SK-N-SH (cell line): ENCODE results near the gene GAS1. TPM values are rescaled to one million over a fixed set of nuclear protein-coding genes. Genes with fewer than 3 reads are reported as not detected.
A peak's percentile ranks its signal among the peaks of the same experiment; 100 is the strongest.

Experiments
- CTCF ChIA-PET: fragments of 300-600, 350-600 bp; formaldehyde crosslinking; extraction: SDS; loops from one replicate; lab custom pipeline; 2021; lab: Yijun Ruan, JAX
- POLR2A ChIA-PET: fragments of 350-600 bp; sonication (Branson Sonifier 250); formaldehyde crosslinking; extraction: SDS; loops from one replicate; lab custom pipeline; 2020; ENCODE audit warnings: antibody characterized with exemption, inconsistent platforms; lab: Yijun Ruan, JAX
- DNase-seq: peaks from one replicate; pipeline ENCODE4 v3.0.0; 2012
- H2AFZ ChIP-seq: fragments of 200-600 bp; sonication (generic); 2 replicates; pipeline ENCODE4 v1.8.1; 2016; ENCODE audit warnings: antibody characterized with exemption, mild to moderate bottlenecking, low read depth
- H3F3A ChIP-seq: fragments of 200-600 bp; sonication (generic); replicated peaks from 2 replicates; pipeline ENCODE3; 2016; ENCODE audit warnings: antibody characterized with exemption, mild to moderate bottlenecking; ENCODE audit not compliant: insufficient read depth
- H3K27ac ChIP-seq, 2 experiments: fragments of 200-500 bp in 1 of 2; fragments of 200-600 bp in 1 of 2; sonication (Bioruptor generic) in 1 of 2; sonication (generic), shearing (Covaris generic) in 1 of 2; 2 replicates each; pipeline versions ENCODE4 v1.5.1 to v1.6.1; 2014 to 2016; ENCODE audit warnings: low read depth in 2 of 2, inconsistent platforms in 1 of 2, low read length in 1 of 2, mild to moderate bottlenecking in 1 of 2, mixed read lengths in 1 of 2
- H3K27me3 ChIP-seq: fragments of 200-600 bp; sonication (generic), shearing (Covaris generic); 2 replicates; pipeline ENCODE4 v1.6.1; 2016; ENCODE audit warnings: mixed run types; ENCODE audit not compliant: insufficient read depth
- H3K36me3 ChIP-seq, 2 experiments: fragments of 200-500 bp in 1 of 2; fragments of 200-600 bp in 1 of 2; sonication (Bioruptor generic) in 1 of 2; sonication (generic) in 1 of 2; replicated peaks in 1 of 2; 2 replicates each; pipeline versions ENCODE3 to v1.5.1; 2014 to 2016; ENCODE audit warnings: low read length in 1 of 2, mild to moderate bottlenecking in 1 of 2; ENCODE audit not compliant: insufficient read depth in 2 of 2, control insufficient read depth in 1 of 2
- H3K4me1 ChIP-seq, 2 experiments: fragments of 200-500 bp in 1 of 2; fragments of 200-600 bp in 1 of 2; sonication (Bioruptor generic) in 1 of 2; sonication (generic), shearing (Covaris generic) in 1 of 2; 2 replicates each; pipeline versions ENCODE4 v1.5.1 to v1.6.1; 2014 to 2016; ENCODE audit warnings: low read depth in 1 of 2, low read length in 1 of 2, mixed run types in 1 of 2; ENCODE audit not compliant: insufficient read depth in 2 of 2, control insufficient read depth in 1 of 2
- H3K4me2 ChIP-seq: fragments of 200-600 bp; sonication (generic), shearing (Covaris generic); 2 replicates; pipeline ENCODE4 v1.6.1; 2017; ENCODE audit warnings: mixed run types
- H3K4me3 ChIP-seq, 2 experiments: fragments of 200-500 bp in 1 of 2; fragments of 200-600 bp in 1 of 2; sonication (Bioruptor generic) in 1 of 2; sonication (generic), shearing (Covaris generic) in 1 of 2; 2 replicates each; pipeline versions ENCODE4 v1.5.1 to v1.8.1; 2014 to 2016; ENCODE audit warnings: low read depth in 2 of 2, inconsistent platforms in 1 of 2, low read length in 1 of 2, mild to moderate bottlenecking in 1 of 2, mixed read lengths in 1 of 2, moderate library complexity in 1 of 2
- H3K79me2 ChIP-seq: fragments of 200-600 bp; sonication (generic); 2 replicates; pipeline ENCODE4 v1.8.1; 2017; ENCODE audit warnings: mild to moderate bottlenecking; ENCODE audit not compliant: insufficient read depth
- H3K9ac ChIP-seq: fragments of 200-600 bp; sonication (generic); 2 replicates; pipeline ENCODE4 v1.6.1; 2017; ENCODE audit warnings: mixed run types
- H3K9me2 ChIP-seq: fragments of 200-600 bp; sonication (generic); 2 replicates; pipeline ENCODE4 v1.6.1; 2017; ENCODE audit warnings: mixed run types
- H3K9me3 ChIP-seq: fragments of 200-600 bp; sonication (generic); 2 replicates; pipeline ENCODE4 v1.6.1; 2017; ENCODE audit warnings: mixed run types, mild to moderate bottlenecking, moderate library complexity
- H4K20me1 ChIP-seq: fragments of 200-600 bp; sonication (generic); 2 replicates; pipeline ENCODE4 v1.6.1; 2017; ENCODE audit warnings: mild to moderate bottlenecking, mixed run types; ENCODE audit not compliant: insufficient read depth
- ELF1 ChIP-seq: IDR thresholded peaks from 2 replicates; pipeline ENCODE4 v1.4.0; 2012
- EZH2phosphoT487 ChIP-seq: fragments of 200-600 bp; sonication (generic); IDR thresholded peaks from 2 replicates; pipeline ENCODE4 v1.6.1; 2017; ENCODE audit warnings: low read depth, mixed run types, mild to moderate bottlenecking, antibody characterized with exemption, moderate library complexity, borderline replicate concordance
- FOXJ3 ChIP-seq: sonication (generic); formaldehyde crosslinking; IDR thresholded peaks from 2 replicates; pipeline ENCODE4 v1.5.1; 2020; ENCODE audit warnings: mild to moderate bottlenecking, missing genetic modification reagents
- GATA2 ChIP-seq: sonication (generic); formaldehyde crosslinking; IDR thresholded peaks from 2 replicates; pipeline ENCODE4 v1.5.0; 2020; ENCODE audit warnings: mild to moderate bottlenecking, missing genetic modification reagents
- JUND ChIP-seq: IDR thresholded peaks from 2 replicates; pipeline ENCODE4 v1.4.0; 2012
- MXI1 ChIP-seq: IDR thresholded peaks from 2 replicates; pipeline ENCODE4 v1.6.1; 2012; ENCODE audit warnings: mild to moderate bottlenecking, low read depth, low read length, improper control_type of control experiment
- NRF1 ChIP-seq: IDR thresholded peaks from 2 replicates; pipeline ENCODE4 v1.6.1; 2012; ENCODE audit warnings: low read depth, mild to moderate bottlenecking, low read length
- RCOR1 ChIP-seq: fragments of 150-350 bp; IDR thresholded peaks from 2 replicates; pipeline ENCODE4 v1.6.1; 2017; ENCODE audit warnings: antibody characterized with exemption, low read length
- RFX5 ChIP-seq: IDR thresholded peaks from 2 replicates; pipeline ENCODE4 v1.6.1; 2012; ENCODE audit warnings: mild to moderate bottlenecking, improper control_type of control experiment, low read length
- RXRA ChIP-seq: IDR thresholded peaks from 2 replicates; pipeline ENCODE4 v1.4.0; 2012; ENCODE audit warnings: low read depth, mild to moderate bottlenecking, borderline replicate concordance
- SIN3A ChIP-seq: IDR thresholded peaks from 2 replicates; pipeline ENCODE4 v1.6.1; 2012; ENCODE audit warnings: low read depth, mild to moderate bottlenecking, low read length, moderate library complexity, borderline replicate concordance
- SMC3 ChIP-seq: IDR thresholded peaks from 2 replicates; pipeline ENCODE4 v1.6.1; 2012; ENCODE audit warnings: low read depth, low read length, improper control_type of control experiment
- TEAD4 ChIP-seq: IDR thresholded peaks from 2 replicates; pipeline ENCODE4 v1.4.0; 2012; ENCODE audit warnings: mild to moderate bottlenecking, borderline replicate concordance; ENCODE audit not compliant: insufficient read depth
- YY1 ChIP-seq: IDR thresholded peaks from 2 replicates; pipeline ENCODE4 v1.4.0; 2012; ENCODE audit warnings: low read depth, mild to moderate bottlenecking
- WGBS: methylation state at CpG from one replicate; pipeline ENCODE4 v1.1.6; 2017; ENCODE audit warnings: low lambda C conversion rate; 5-methylcytosine and 5-hydroxymethylcytosine counted together
- polyA plus RNA-seq, 3 experiments: library from polyadenylated mRNA; depleted of rRNA; stranded (reverse); fragments of >200 nt; gene quantifications; 2 replicates each; pipeline ENCODE4 v1.2.3, GENCODE V29; 2012
- TF ChIP-seq, protein P1 (sequence below): fragments of 150-350 bp; IDR thresholded peaks from 2 replicates; pipeline ENCODE4 v1.6.1; 2016; ENCODE audit warnings: mild to moderate bottlenecking, low read depth, low read length
- TF ChIP-seq, protein P2 (sequence below): IDR thresholded peaks from 2 replicates; pipeline ENCODE4 v1.6.1; 2012; ENCODE audit warnings: mild to moderate bottlenecking, low read depth, low read length, moderate library complexity
- TF ChIP-seq, protein P3 (sequence below): IDR thresholded peaks from 2 replicates; pipeline ENCODE4 v1.4.0; 2012; ENCODE audit warnings: low read depth
- TF ChIP-seq, protein P4 (sequence below): IDR thresholded peaks from 2 replicates; pipeline ENCODE4; 2012
- TF ChIP-seq, protein P5 (sequence below): IDR thresholded peaks from 2 replicates; pipeline ENCODE4 v1.4.0; 2012; ENCODE audit warnings: low read depth, borderline replicate concordance

Gene GAS1
- polyA plus RNA-seq, 1 of the 3 experiments (the other 2 are of a cell fraction): 37.8 TPM

DNA sequence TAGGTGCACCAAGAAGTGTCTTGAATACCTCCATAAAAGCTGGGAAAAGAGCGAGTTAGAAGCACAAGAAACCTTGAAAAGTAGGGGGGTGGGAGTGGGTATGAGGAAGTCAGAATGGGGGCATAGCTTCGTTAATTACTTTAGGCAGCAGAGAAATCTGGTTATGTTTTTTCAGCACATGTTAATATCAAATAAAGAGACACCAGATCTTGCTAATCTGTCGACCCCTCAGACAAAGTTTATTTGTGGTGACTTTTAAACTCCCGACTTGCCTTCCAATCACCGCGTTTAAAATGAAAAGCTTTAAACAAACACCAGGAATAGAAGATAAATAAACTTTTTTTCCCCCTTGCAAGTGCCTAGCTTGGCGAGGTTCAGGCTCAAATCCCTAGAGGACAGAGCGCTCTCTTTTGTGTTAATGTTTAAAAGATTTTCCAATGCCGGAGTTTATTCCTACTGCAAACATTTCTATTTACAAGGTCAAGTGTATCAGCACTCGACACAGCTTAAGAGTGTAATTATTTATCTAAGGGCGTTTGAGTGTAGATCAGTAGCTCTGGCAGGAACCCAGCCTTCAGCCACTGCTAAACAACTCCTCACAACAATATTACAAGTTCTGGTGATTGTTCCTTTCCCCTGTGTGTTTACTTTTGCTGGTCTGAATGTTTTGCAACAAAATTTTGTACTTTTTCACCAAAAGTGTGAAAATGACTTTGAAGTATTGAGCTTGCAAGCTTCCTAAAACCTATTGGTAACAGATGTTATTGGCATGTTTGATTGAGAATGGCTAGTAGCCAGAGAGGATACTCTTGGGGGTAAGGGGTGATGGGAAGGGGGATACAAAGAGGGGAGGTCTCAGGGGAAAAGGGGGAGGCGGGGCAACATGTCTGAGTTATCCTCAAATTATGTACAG is 3.8 kb downstream of the GAS1 start (continued):
- TF ChIP-seq RXRA: no peak
- TF ChIP-seq ELF1: no peak
- TF ChIP-seq, protein P1, sequence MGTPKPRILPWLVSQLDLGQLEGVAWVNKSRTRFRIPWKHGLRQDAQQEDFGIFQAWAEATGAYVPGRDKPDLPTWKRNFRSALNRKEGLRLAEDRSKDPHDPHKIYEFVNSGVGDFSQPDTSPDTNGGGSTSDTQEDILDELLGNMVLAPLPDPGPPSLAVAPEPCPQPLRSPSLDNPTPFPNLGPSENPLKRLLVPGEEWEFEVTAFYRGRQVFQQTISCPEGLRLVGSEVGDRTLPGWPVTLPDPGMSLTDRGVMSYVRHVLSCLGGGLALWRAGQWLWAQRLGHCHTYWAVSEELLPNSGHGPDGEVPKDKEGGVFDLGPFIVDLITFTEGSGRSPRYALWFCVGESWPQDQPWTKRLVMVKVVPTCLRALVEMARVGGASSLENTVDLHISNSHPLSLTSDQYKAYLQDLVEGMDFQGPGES: no peak
- TF ChIP-seq, protein P2, sequence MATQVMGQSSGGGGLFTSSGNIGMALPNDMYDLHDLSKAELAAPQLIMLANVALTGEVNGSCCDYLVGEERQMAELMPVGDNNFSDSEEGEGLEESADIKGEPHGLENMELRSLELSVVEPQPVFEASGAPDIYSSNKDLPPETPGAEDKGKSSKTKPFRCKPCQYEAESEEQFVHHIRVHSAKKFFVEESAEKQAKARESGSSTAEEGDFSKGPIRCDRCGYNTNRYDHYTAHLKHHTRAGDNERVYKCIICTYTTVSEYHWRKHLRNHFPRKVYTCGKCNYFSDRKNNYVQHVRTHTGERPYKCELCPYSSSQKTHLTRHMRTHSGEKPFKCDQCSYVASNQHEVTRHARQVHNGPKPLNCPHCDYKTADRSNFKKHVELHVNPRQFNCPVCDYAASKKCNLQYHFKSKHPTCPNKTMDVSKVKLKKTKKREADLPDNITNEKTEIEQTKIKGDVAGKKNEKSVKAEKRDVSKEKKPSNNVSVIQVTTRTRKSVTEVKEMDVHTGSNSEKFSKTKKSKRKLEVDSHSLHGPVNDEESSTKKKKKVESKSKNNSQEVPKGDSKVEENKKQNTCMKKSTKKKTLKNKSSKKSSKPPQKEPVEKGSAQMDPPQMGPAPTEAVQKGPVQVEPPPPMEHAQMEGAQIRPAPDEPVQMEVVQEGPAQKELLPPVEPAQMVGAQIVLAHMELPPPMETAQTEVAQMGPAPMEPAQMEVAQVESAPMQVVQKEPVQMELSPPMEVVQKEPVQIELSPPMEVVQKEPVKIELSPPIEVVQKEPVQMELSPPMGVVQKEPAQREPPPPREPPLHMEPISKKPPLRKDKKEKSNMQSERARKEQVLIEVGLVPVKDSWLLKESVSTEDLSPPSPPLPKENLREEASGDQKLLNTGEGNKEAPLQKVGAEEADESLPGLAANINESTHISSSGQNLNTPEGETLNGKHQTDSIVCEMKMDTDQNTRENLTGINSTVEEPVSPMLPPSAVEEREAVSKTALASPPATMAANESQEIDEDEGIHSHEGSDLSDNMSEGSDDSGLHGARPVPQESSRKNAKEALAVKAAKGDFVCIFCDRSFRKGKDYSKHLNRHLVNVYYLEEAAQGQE: no peak

DNA sequence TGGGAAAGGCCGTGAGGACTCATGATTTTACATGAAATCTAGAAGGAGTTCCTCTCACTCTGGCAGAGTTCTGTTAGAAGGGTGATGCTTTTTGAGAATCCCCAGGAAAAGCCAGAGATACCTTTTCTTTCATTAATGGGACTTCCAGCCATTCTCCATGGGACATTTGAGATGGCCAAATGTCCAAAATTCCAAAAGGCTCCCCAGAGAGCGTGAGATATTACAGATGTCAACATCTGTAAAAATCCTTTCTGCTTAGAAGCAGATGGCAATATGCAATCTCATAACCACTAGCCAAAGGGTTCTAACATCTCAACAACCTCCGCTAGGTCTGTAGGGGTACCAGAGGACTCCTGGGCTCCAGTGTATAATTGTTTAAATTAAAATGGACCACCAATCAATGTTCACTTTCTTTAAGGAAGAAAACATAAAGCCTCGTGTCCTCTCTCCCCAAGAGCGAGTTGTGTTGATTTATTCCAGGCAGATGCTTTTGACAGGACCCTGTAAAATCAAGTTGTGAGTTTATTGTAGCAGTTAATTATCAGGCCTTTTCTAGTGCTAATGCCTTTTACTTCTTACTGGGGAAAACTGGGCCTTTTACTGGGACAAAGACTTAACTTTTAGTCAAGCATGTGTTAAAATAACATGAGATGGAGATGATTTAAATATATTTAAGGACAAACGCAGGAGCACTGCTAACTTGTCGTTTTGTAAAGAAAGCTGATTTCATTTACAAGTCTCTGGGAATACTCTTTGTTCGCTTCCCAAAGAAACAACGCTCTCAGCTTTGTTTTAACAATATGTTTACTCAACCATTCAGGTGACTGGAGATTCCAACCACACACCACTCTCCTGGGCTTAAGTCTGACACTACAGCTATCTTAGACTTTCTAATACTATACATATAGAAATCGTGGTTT is 4.8 kb downstream of the GAS1 start:
- no peak overlapping the region for H3K9ac ChIP-seq
- peak overlapping the region in 1 of 2 experiments; percentile 39; a peak in 1 of 4 replicates for H3K27ac ChIP-seq
- 85% methylated on average over 10 of the region's 10 CpGs for WGBS
- no peaks in the 10 kb centered on the region for H3K9me2 ChIP-seq
- H4K20me1 ChIP-seq: no peaks in the 10 kb centered on the region; the same call in 1 of the 2 replicates
- H3K9me3 ChIP-seq: no peaks in the 10 kb centered on the region
- H3K4me2 ChIP-seq: no peak overlapping the region
- POLR2A ChIA-PET: no interaction called here
- H2AFZ ChIP-seq: no peak overlapping the region
- CTCF ChIA-PET: interaction anchor here (0.7 to 0.8 kb wide), 2 partner anchors 378 to 455 kb away, joined by 3 read pairs; no protein-coding TSS in a partner anchor
- H3K36me3 ChIP-seq: peaks cover 0 to 6% of the 10 kb centered on the region in 2 experiments
- H3K4me1 ChIP-seq: peaks cover 5 to 6% of the 10 kb centered on the region in 2 experiments; a peak in 2 of 4 replicates
- no peaks in the 10 kb centered on the region for H3F3A ChIP-seq
- no peak overlapping the region for H3K4me3 ChIP-seq
- H3K79me2 ChIP-seq: peaks cover 16% of the 10 kb centered on the region
- no peaks in the 10 kb centered on the region for H3K27me3 ChIP-seq
- no peak for DNase-seq
- TF ChIP-seq TEAD4 (no peak), RXRA (no peak), EZH2phosphoT487 (no peak), GATA2 (CRISPR knock-in tag) (no peak), NRF1 (no peak), RCOR1 (no peak), MXI1 (no peak), JUND (no peak), FOXJ3 (no peak), SIN3A (no peak), YY1 (no peak), RFX5 (no peak), SMC3 (no peak; the same call in 1 of the 2 replicates)
- TF ChIP-seq, protein P3, sequence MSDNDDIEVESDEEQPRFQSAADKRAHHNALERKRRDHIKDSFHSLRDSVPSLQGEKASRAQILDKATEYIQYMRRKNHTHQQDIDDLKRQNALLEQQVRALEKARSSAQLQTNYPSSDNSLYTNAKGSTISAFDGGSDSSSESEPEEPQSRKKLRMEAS: no peak
- TF ChIP-seq, protein P4, sequence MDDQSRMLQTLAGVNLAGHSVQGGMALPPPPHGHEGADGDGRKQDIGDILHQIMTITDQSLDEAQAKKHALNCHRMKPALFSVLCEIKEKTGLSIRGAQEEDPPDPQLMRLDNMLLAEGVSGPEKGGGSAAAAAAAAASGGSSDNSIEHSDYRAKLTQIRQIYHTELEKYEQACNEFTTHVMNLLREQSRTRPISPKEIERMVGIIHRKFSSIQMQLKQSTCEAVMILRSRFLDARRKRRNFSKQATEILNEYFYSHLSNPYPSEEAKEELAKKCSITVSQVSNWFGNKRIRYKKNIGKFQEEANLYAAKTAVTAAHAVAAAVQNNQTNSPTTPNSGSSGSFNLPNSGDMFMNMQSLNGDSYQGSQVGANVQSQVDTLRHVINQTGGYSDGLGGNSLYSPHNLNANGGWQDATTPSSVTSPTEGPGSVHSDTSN: no peak
- TF ChIP-seq, protein P5, sequence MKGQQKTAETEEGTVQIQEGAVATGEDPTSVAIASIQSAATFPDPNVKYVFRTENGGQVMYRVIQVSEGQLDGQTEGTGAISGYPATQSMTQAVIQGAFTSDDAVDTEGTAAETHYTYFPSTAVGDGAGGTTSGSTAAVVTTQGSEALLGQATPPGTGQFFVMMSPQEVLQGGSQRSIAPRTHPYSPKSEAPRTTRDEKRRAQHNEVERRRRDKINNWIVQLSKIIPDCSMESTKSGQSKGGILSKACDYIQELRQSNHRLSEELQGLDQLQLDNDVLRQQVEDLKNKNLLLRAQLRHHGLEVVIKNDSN: no peak
- TF ChIP-seq, protein P1: no peak
